GM18511 (cell line): ENCODE results near the gene UBR4.

Experiments
- ATAC-seq: cut with Tn5 transposase; IDR thresholded peaks from one replicate; pipeline ENCODE4 v1.9.1; 2021; ENCODE audit warnings: mild to moderate bottlenecking, moderate library complexity; ENCODE audit not compliant: unreplicated experiment

Gene UBR4

DNA sequence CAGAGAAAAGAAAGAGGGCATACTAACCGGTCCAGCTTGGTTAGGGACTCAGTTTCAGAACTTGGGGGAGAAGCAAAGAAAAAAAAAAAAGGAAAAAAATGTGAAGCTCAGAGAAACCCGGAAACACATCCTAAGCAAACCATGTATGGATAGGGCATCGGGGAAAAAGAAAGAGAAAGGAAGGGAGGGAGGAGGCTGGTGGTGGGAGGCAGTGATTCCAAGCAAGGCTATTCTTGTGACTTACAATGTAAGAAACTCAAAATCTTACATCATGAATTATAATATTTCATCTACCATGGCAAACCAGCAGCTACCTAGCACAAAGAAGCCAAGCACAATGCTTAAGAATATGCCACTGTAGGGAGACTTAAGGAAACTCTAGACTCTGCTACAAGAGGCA lies 60.3 kb downstream of the UBR4 start:
- no peak for ATAC-seq

DNA sequence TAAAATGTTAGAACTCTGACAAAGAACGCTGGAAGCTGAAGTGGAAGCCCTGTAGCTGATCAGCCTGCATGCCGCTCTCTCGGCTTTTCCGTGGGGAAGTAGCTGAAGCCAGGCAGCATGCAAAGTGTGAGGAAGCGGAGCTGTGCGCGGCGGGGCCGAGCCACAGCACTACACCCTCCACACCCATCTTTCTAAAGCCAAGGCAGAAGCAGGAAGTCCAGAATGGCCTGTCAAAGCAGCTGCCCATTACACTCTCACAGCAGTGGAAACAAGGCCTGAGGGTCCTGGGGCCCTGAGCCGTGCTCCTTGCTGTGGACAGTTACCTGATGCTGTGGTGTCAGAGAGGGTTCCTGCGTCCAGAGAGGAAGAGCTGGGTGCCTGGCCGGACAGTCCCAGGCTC lies 69.6 kb downstream of the UBR4 start:
- ATAC-seq = no peak

DNA sequence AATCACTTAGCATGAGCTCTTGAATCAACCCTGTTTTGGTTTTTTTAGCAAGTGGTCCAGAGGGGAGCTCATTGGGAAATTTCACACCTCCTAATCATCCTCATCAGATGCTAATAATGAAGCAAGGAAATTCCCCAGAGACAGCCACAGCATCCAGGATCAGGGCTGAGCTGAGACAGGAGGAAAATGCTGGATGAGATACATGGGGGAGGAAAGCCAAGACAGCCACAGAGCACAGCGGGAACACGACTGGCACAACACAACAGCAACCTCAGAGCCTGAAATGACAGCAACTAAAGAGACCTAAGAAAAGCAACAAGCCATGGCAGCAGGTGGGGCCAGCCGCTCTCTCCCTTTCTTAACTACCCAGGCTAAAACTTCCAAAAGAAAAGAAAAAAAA lies 70.4 kb downstream of the UBR4 start:
- ATAC-seq = no peak

DNA sequence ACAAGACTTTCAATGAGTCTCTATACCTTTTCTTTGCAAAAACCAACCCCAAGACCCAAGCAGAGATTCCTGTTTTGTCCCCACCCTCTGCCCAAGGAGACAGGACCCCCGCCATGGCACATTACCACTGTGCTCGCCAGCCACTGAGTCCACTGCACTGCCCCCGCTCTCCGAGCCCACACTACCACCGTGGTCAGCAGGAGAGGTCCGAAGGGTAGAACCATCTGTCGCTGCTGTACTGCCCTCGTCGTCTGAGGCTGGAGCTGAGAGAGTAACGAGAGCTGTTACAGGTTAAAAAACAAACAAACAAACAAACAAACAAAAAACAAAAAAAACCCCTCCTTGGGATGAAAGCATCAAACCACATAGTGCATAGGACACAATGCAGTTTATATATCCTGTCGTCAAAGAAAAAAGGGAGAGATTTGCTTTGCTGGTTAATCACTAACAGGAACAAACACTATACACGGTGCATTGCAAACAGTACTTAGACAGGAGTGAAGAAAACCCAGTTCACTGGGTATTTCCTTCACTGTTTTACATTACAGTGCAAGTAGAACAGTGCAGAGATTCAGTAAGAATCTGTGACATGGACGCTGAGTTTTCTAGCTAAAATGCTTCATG lies 71.0 kb downstream of the UBR4 start:
- no peak for ATAC-seq

DNA sequence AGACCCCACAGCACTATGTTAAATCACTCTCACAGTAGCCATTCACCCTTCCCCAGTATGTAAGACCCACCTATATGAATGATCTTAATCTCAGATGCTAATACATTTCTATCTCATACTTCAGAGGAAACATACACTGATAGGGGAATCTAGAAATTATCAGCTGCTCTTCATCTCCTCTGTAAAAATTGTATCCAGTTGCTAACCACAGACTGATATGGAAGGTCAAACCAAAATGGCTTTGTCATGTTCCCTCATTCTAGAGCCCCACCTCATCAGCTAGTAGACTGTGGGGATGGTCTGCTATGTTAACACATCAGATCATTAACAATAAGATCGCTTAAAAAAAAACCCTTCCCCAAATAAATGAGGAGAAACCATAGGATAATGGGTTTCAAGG lies 71.7 kb downstream of the UBR4 start:
- no peak for ATAC-seq

DNA sequence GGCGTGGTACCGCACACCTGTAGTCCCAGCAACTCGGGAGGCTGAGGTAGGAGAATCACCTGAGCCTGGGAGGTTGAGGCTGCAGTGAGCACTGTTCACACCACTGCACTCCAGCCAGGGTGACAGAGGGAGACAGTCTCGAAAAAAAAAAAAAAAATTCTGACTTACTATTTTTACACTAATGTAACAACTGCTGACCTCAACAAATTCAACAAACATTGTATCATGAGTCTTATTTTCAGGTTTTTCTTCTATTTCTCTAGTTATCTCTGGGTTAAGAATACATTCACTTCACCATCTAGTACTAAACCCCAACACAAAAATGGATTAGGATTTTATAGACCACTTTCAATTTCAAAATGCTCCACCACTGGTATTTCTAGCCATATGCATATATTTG lies 72.9 kb downstream of the UBR4 start:
- no peak for ATAC-seq

DNA sequence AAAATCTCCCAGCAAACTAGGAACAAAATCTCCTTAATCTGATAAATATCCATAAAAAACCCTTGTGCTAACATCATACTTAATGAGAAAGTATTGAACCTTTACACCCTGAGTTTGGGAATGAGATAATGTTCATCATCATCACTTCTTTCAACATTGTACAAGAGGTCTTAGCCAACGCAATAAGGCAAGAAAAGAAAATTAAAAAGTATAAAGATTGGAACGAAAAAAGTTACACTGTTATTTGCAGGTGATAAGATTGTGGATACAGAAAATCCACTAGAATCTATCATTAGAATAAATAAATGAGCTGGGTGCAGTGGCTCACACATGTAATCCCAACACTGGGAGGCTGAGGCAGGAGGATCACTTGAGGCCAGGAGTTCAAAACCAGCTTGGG lies 76.7 kb downstream of the UBR4 start:
- no peak for ATAC-seq

DNA sequence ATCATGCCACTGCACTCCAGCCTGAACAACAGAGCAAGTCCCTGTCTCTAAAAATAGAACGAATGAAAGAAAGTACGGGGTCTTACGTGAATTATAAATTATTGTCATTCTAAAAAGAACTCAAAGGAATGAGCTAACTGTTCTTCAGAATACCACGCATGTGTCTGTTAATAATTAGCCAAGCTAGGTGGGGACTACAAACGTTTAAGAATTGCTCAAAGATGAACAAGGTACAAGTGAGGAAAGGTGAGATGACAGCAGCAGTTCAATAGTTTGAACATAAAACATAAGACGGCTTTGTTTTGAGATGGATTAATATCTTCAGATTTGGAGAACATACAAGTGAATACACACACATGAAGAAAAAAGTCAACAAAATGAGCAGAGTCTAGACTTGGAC lies 79.6 kb downstream of the UBR4 start:
- no peak for ATAC-seq

DNA sequence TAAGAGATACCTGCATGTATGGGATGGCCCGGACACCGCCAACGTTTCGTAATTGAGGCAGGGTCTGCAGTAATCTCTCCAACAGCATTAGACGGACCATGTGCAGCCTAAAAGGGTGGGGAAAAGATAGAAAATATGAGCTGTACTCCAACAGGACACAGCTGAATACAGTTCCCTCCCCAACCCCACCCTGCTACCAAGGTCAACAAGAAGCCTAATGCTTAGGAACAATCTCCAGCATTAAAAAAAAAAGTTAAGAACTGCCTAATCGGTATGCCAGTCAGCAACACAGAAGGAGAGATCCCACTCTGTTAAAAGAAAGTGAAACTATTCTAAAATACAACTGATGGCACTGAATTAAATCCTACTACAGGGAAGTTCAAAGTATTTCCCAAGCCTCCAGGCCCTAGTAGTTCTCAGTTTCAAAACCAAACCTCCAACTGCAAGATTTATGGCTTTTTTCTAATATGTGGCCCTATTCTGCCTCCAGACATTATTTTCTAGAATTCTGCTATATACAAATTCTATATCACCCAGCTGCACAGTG lies 81.0 kb downstream of the UBR4 start:
- no peak for ATAC-seq

DNA sequence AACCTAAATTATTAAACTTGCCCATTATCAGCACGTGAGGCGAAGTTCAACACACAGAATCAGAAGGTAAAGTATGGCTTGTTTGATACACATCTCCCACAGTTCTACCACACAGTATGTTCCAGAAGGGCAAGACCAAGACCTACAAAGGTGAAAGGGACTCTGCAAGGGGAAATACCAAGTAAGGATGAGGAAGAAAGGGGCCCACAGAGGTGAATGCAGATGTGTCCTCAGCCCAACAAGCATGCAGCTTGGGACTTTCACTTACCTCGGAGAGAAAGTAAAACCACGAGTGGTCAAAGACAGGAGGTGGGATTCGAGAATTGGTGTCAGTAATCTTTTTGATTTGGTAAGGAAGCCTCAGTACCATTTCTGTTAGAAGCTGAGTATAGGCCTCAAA lies 85.8 kb downstream of the UBR4 start:
- no peak for ATAC-seq

DNA sequence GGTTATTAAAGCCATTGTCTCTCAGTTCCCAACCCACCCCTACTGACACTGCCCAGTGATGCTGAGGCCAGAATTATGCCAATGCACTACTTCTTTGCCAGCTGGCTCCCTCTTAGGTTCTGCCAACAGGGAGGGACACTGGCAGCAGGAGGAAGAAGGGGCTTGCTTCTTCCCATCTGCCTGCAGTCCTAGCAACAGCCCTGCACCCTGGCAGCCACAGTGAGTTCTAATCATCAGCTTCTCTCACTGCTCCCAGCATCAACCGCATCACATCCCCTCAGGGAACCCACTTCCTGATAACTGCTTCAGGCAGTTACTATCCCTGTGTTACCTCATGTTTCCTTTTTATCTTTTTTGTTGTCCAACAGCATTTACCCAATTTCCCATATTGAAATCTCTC lies 86.2 kb downstream of the UBR4 start:
- no peak for ATAC-seq

DNA sequence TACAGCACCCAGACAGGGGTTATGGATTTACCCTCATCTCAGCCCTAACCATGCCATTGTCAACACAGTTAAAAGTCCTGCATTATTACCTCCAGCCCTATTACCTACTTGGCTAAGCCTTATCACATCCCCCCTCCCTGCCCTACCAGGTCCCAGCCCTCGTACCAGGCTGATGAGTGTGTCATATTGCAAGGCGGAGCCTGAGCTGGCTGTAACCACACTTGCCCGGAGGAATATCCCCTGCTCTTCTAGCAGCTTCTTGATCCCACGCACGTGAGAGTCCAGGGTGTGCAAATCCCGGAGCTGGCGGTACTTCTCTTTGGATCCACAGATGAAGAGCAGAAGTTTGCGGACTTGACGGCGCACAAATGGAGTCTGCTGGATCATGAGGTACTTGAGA lies 87.4 kb downstream of the UBR4 start:
- ATAC-seq = no peak

DNA sequence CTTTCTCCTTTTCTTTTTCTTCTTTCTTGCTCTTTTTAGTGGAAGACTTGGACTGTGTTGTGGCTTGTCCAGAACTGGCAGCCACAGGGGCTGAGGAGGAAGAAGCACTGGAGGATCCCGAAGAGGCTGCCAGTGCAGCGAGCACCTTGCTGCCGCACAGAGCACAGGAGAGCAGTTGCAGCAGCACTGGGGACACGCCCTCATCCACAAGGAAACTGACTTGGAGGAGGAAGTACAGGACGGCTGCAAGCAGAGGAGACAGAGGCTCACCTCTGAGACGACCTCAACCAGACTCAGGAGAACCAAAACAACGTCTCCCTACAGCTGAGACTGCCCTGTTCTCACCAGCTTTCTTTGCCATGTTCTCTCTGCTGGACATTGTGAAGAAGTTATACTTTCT lies 88.9 kb downstream of the UBR4 start:
- no peak for ATAC-seq

DNA sequence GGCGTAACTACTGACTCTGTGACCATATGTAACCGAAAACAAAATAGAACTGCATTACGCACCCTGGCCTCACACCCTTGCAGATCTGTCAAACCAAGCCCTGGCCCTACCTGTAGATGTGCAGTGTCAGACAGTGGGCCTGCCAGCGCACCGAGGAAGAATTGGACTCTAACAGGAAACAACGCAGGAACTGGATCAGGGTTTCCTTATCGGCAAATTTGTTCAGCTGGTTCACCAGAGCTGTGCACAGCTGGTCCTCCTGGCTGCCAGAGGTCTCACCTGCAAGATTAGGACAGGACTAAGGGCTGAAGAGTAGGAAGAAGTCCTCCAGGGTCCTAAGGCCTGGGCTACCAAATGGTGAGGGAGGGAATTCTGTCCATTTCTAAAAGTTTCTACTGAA lies 90.0 kb downstream of the UBR4 start:
- ATAC-seq = no peak

DNA sequence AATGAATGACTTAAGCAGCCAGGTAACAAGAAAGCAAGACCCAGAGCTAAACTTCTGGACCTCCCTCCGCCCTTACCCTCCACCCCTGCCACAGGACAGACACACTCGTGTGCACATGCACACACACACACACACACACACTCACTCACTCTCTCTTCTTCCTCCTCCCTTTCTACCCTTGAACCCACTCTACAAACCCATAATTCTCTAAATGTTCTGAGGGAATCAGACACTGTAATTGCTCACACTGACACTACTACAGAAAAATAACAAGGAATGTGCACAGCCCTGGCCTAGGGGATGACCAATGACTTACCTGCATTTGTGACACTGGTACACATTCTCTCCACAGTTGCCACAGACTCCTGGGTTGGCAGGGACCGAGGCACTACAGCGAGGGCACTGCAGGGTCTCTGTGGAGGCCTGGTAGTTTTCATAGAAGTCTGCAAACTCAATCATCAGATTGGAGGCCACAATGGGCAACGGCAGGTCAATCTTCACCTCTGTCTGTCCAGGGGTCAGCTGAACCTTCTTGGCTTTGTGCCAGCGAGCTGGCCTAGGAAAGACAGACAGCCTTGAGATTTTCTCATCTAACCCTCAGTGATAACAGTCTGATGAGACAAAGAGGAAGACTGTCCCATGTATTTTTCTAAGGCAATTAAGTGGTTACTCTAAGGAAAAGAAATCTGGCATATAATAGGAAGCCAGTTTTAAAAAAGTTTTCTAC lies 94.8 kb downstream of the UBR4 start:
- no peak for ATAC-seq

DNA sequence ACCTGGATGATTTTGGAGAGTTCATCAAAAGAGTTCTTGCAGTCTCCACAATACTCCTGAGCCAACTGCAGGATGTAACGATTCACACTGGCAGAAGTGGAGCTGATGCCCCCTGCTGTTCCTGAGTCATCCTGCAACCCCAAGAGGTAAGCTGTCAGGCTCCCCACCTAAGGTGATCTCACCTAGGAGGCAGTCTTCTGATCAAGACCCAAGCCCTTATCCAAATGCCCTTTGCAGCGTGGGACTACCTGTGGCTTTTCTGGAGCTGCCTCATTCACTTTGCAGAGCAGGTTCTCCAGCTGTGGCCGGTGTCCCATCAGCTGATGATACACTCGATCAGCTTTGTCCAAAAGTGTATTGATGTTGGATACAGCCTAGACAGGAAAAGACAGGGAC lies 96.4 kb downstream of the UBR4 start:
- ATAC-seq = no peak

DNA sequence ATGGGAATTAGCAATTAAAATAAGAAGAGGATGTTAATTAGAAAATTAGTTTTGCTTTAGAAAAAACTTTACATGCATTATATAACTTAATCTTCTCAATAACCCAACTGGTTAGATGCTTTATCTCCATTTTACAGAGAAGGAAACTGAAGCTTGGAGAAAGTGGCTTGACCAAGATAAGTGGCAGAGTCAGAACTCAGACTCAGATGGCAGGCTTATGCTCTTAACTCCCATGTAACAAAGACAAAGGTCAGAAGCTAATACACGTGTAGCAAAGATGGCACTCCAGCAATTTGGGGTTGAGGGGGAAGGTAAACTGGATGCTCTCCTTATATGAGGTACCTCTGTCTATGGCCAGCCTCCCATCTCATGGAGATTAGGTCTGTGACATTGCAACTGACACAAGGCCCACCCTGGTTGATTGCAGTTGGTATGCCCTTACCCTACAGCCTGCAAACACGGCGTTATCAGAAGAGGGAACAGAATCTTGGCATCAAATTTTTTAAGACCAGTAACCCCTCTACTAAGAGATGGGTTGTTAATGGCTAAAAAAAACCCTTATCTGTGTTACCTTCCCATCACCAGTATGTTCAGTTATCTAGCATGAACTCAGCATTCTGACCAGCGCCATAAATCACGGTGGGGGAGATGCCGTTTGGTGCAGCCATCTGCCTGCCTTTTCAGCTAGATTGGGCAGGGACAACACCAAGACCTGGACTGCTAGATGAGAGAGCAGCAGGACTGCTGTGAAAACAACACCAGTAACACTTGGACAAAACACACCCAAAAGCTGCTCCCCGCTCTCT lies 97.0 kb downstream of the UBR4 start:
- ATAC-seq = no peak

DNA sequence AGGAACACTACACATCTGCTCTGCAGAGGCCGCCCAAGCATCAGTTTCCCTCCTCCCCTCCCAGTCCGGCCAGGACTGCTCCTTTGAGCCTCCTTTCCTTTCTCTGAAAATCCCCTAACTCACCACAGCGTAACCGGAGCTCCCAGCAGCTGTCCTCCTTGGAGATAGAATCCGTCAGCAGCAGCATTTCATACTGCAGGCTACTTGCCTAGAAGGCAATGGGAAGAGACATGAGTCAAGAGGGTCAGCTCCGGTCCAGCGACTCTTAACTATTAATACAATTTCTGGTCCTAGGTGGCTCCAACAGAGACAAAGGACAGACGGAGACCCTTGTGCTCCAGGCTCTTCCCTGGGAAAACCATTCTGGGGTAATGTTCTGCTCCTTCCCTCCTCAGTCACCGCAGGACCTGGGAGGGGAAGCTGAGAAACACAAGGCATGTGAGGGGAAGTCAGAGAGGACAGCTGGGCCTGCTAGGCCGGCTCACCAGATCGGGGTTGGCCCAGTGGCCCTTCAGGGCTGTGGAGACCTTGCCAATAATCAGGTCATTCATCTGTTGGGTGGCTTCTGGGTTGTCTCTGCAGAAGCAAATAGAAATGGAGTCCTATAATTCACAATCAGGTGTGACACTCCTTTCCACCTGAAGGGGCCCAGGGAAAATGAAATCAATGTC lies 99.7 kb downstream of the UBR4 start:
- ATAC-seq = no peak

DNA sequence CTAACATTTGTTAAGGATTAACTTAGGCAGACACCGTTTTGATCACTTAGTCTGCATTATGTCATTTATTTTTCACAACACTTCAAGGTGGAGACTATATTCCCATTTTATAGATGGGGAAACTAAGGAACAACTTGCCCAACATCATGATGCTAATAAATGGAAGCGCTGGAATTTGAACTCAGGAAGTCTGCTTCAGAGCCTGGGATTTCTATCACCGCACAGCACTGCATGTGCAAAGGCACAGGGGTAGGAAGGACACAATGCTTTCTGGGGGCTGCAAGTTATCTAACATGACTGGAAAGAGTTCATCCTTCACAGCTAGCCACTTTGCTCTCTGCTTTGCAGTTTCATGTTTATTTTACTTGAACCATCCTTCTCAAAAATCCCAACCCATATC lies 100.5 kb downstream of the UBR4 start:
- ATAC-seq = no peak

DNA sequence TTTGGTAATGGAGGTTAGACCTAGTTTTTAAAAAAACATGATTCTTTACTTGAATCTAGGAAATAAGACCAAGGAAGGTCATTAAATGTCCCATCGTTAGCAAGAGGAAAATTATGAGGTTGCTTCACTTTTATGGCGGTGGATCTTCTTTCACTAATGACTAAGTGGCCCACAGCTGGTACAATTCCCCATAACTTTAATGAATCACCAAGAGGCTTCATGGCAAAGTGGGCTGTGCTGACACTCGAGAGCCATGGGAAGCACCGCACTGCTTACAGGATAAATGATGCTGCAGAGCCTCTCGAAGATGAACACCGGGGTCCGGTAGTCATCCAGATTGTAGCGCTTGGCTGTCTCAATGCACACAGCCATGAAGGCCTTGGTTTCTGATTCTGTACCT lies 108.8 kb downstream of the UBR4 start:
- no peak for ATAC-seq

DNA sequence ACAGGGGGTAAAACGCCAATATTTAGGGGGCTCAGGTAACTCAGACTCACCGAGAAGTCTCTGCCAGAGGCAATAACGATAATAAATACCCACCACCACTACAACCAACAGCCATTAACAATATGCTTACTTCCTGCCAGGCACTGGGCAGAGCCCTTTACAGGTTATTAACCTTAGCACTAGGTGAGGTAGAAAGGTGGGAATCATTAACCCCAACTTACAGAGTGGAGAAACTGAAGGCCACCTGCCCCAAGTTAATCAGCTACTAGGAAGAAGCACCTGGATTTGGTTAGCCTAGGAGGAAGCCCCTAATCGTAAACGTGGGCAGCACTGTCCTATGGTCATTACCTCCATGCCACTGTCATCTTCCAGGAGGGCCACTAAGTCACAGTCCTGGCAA lies 110.0 kb downstream of the UBR4 start:
- no peak for ATAC-seq
